ENCODE results near the gene CMSS1.

The CMSS1 gene

DNA sequence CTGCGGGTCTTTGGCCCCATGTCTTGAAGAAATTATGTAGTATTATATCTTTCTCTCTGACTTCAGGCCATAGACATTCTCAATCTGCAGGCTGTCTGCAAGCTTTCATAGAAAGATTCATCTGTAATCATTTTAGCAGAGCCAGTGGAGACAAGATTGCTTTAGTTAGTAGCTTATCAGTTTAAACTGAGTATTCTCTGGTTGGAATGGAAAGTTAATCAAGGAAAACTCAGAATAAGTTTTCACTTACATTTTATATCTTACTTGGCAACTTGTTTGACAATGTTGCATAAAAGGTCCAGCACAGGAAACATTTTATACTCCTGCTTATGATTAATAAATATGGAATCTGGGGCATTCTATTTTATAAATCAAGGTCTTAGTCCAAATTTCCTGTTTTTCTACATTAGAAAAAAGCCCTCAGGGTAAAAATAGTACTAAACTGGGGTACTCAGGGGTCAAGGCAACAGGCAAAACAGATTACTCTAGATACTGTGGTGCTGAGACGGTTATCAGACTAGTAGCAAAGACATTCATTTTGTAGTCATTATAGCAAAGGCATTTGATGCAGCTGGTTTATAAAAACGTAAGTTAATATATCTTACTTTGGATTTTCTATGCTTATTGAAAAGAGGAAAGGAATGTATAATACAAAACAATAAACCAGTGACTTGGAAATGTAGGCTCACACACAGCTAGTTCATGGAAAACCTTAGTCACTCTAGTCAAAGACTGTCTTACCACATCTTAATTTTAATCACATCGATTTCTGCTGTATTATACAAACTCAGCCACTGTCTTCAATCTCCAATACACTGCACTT is 341.9 kb downstream of the CMSS1 start:
- Histone ChIP-seq H3K4me3 (ENCODE audit: low read depth, low read length) (no peak overlapping the region), H3K27ac (ENCODE audit: low read depth, low read length) (no peak overlapping the region), H3K9ac (ENCODE audit: low read length) (no peak overlapping the region)

DNA sequence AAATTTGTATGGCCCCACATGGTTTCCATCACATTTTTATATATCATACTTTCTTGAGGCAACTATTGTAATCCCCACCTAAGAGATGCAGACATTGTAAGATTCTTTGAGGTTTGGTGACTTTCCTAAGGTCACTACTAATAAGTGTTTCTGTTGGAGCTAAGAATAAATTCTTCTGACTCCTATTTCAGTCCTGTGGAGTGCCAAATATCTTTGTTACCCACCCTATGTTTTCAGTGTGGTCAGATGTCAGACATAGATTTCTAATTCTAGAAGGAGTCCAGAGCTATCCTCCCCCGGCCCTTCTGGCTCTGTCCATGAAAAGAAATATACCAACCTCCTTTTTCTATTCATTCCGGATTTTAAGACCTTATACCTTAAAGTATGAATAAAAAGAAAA is 342.9 kb downstream of the CMSS1 start:
- Histone ChIP-seq H3K36me3 (ENCODE audit: control insufficient read depth, insufficient read depth, low read length) (0 out of 2 replicates have a peak, but pooled peaks cover 2% of the 10 kb centered on the region), H3K27ac (ENCODE audit: low read depth, low read length) (no peak overlapping the region), H3K9me3 (ENCODE audit: control insufficient read depth, insufficient read depth, low read depth, low read length) (peaks cover 3% of the 10 kb centered on the region), H3K4me3 (ENCODE audit: low read depth, low read length) (no peak overlapping the region), H3K9ac (ENCODE audit: low read length) (no peak overlapping the region), H3K4me1 (ENCODE audit: control insufficient read depth, insufficient read depth, low read length) (no peaks in the 10 kb centered on the region), H3K27me3 (ENCODE audit: control insufficient read depth, insufficient read depth, low read length) (no peaks in the 10 kb centered on the region)

More for the DNA sequence above, 341.9 kb downstream of the CMSS1 start:
- Histone ChIP-seq H3K4me1 (ENCODE audit: control insufficient read depth, insufficient read depth, low read length) (no peaks in the 10 kb centered on the region), H3K36me3 (ENCODE audit: control insufficient read depth, insufficient read depth, low read length) (0 out of 2 replicates have a peak, but pooled peaks cover 2% of the 10 kb centered on the region), H3K9me3 (ENCODE audit: control insufficient read depth, insufficient read depth, low read depth, low read length) (peaks cover 9% of the 10 kb centered on the region), H3K27me3 (ENCODE audit: control insufficient read depth, insufficient read depth, low read length) (no peaks in the 10 kb centered on the region)

GRCh38 chr3:100163787-100164186 is 346.1 kb downstream of the CMSS1 start:
- H3K27ac ChIP-seq (ENCODE audit: low read depth, low read length): no peak overlapping the region
- H3K27me3 ChIP-seq (ENCODE audit: control insufficient read depth, insufficient read depth, low read length): no peaks in the 10 kb centered on the region
- no peaks in the 10 kb centered on the region for H3K4me1 ChIP-seq (ENCODE audit: control insufficient read depth, insufficient read depth, low read length)
- 0 out of 2 replicates have a peak, but pooled peaks cover 7% of the 10 kb centered on the region for H3K36me3 ChIP-seq (ENCODE audit: control insufficient read depth, insufficient read depth, low read length)
- no peak overlapping the region for H3K9ac ChIP-seq (ENCODE audit: low read length)
- H3K4me3 ChIP-seq (ENCODE audit: low read depth, low read length): no peak overlapping the region
- H3K9me3 ChIP-seq (ENCODE audit: control insufficient read depth, insufficient read depth, low read depth, low read length): no peaks in the 10 kb centered on the region

DNA sequence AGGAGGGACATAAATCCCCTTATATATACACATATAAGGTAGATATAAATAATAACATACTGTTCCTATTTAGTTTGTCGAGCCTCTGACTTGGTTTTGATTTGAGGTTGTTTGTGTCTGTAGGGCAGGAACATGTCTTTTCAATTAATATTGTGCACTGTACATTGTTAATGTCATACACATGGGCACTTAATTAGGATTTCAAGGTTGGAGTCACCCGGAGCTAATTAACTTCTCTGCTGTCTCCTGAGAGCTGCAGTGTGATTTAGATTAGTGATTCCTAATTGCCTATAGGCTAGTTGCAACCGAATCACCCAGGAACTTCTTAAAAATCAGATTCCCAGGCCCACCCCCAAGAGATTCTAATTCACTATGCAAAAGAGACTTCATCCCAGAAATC is 347.1 kb downstream of the CMSS1 start:
- Histone ChIP-seq H3K9ac (ENCODE audit: low read length) (no peak overlapping the region), H3K9me3 (ENCODE audit: control insufficient read depth, insufficient read depth, low read depth, low read length) (no peaks in the 10 kb centered on the region), H3K4me1 (ENCODE audit: control insufficient read depth, insufficient read depth, low read length) (no peaks in the 10 kb centered on the region), H3K4me3 (ENCODE audit: low read depth, low read length) (no peak overlapping the region), H3K27me3 (ENCODE audit: control insufficient read depth, insufficient read depth, low read length) (no peaks in the 10 kb centered on the region), H3K36me3 (ENCODE audit: control insufficient read depth, insufficient read depth, low read length) (0 out of 2 replicates have a peak, but pooled peaks cover 7% of the 10 kb centered on the region), H3K27ac (ENCODE audit: low read depth, low read length) (no peak overlapping the region)

DNA sequence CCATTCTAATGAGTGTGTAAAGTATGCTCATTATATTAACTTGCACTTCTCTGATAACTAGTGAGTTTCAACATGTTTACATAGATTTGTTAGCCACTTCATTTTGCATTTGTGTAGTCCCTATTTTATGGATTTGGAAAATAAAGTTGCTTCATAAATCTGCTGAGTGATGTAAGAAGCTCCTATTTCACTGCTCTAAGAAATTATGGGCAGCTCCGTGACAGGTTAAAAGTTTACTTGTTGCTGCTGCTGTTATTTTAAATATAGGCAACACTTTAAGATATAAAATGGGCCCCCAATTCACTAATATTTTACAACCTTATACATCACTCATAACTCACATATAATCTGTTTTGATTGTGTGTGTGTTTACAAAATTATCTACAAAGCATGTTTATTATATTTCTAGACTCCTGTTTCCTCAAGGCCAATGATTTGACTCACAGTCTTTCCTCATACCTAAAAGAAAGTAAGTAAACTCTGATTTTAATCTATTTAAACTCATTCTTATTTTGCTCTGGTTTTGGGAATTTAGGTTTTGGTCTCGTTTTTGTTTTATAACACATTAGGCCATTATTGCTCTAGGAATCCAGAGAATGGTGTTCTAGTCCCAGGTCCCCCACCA is 348.4 kb downstream of the CMSS1 start:
- no peaks in the 10 kb centered on the region for H3K9me3 ChIP-seq (ENCODE audit: control insufficient read depth, insufficient read depth, low read depth, low read length)
- no peak overlapping the region for H3K4me3 ChIP-seq (ENCODE audit: low read depth, low read length)
- no peak overlapping the region for H3K9ac ChIP-seq (ENCODE audit: low read length)
- no peak overlapping the region for H3K27ac ChIP-seq (ENCODE audit: low read depth, low read length)
- H3K36me3 ChIP-seq (ENCODE audit: control insufficient read depth, insufficient read depth, low read length): 0 out of 2 replicates have a peak, but pooled peaks cover 5% of the 10 kb centered on the region
- H3K4me1 ChIP-seq (ENCODE audit: control insufficient read depth, insufficient read depth, low read length): no peaks in the 10 kb centered on the region
- H3K27me3 ChIP-seq (ENCODE audit: control insufficient read depth, insufficient read depth, low read length): no peaks in the 10 kb centered on the region

DNA sequence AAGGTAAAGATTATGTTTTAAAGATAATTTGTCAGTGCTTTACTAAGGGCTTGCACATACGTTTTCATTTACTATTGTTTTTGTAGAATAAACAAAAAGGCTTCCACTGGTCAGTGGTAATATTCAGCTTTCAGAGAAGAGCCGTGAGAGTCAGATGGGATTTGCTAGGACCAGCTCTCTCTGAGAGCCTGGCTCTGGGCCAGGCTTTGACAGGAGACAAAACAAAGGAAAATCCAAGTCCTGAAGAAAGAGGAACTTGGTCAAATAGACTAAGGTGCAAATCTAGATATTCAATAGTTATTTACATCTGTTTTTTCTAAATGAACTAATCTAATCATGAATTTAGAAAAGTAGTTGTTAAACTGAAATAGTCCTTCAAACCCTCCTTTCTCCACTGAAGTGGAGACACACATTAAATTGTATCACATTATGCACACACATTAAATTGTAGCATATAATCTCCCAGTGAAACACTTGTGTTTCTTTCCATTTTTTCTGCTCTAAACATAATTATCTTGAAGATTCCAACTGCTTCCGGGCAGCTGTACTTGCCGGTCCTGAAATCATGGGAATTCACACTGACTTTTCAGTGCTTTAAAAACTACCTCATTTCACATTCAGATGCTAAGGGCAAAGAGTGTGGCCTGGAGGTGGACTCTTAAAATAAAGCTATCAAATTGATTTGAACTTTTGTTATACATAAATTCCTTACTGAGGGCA is 351.7 kb downstream of the CMSS1 start:
- Histone ChIP-seq H3K4me3 (ENCODE audit: low read depth, low read length) (no peak overlapping the region), H3K9me3 (ENCODE audit: control insufficient read depth, insufficient read depth, low read depth, low read length) (no peaks in the 10 kb centered on the region), H3K9ac (ENCODE audit: low read length) (no peak overlapping the region), H3K27ac (ENCODE audit: low read depth, low read length) (no peak overlapping the region), H3K4me1 (ENCODE audit: control insufficient read depth, insufficient read depth, low read length) (no peaks in the 10 kb centered on the region), H3K36me3 (ENCODE audit: control insufficient read depth, insufficient read depth, low read length) (peaks cover 14% of the 10 kb centered on the region), H3K27me3 (ENCODE audit: control insufficient read depth, insufficient read depth, low read length) (no peaks in the 10 kb centered on the region)

DNA sequence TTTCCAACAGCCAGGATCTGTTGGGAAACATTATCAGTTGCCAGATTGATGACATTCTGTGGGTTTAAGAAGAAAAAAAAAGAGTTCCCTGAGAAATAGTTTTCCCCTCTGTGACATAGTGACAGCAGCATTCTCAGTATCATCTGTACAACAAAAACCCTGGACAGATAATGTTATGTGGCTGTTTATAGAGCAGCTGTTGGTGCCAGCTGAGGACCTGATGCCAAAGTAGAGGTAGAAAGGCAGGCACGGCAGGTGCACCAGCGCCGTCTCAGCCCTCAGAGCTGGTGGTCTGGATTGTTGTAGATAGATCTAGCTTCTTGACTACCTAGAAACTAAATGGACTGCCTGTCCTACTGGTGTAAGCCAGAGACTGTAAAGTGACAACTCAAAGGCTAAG is 352.8 kb downstream of the CMSS1 start:
- H3K36me3 ChIP-seq (ENCODE audit: control insufficient read depth, insufficient read depth, low read length): peaks cover 15% of the 10 kb centered on the region
- H3K9me3 ChIP-seq (ENCODE audit: control insufficient read depth, insufficient read depth, low read depth, low read length): no peaks in the 10 kb centered on the region
- no peak overlapping the region for H3K9ac ChIP-seq (ENCODE audit: low read length)
- no peaks in the 10 kb centered on the region for H3K27me3 ChIP-seq (ENCODE audit: control insufficient read depth, insufficient read depth, low read length)
- no peak overlapping the region for H3K4me3 ChIP-seq (ENCODE audit: low read depth, low read length)
- H3K27ac ChIP-seq (ENCODE audit: low read depth, low read length): no peak overlapping the region
- H3K4me1 ChIP-seq (ENCODE audit: control insufficient read depth, insufficient read depth, low read length): no peaks in the 10 kb centered on the region

- H3K9me3 ChIP-seq (ENCODE audit: control insufficient read depth, insufficient read depth, low read depth, low read length): no peaks in the 10 kb centered on the region
- peaks cover 23% of the 10 kb centered on the region for H3K36me3 ChIP-seq (ENCODE audit: control insufficient read depth, insufficient read depth, low read length)
These were observed 353.7 kb downstream of the CMSS1 start for GRCh38 chr3:100171211-100171914.

GRCh38 chr3:100173961-100174360 is 356.3 kb downstream of the CMSS1 start:
- Histone ChIP-seq H3K4me3 (ENCODE audit: low read depth, low read length) (no peak overlapping the region), H3K9me3 (ENCODE audit: control insufficient read depth, insufficient read depth, low read depth, low read length) (peaks cover 9% of the 10 kb centered on the region), H3K27me3 (ENCODE audit: control insufficient read depth, insufficient read depth, low read length) (no peaks in the 10 kb centered on the region), H3K36me3 (ENCODE audit: control insufficient read depth, insufficient read depth, low read length) (peaks cover 35% of the 10 kb centered on the region), H3K4me1 (ENCODE audit: control insufficient read depth, insufficient read depth, low read length) (no peaks in the 10 kb centered on the region), H3K9ac (ENCODE audit: low read length) (no peak overlapping the region), H3K27ac (ENCODE audit: low read depth, low read length) (no peak overlapping the region)

More at GRCh38 chr3:100171211-100171914, 353.7 kb downstream of the CMSS1 start:
- H3K4me3 ChIP-seq (ENCODE audit: low read depth, low read length): no peak overlapping the region
- H3K27ac ChIP-seq (ENCODE audit: low read depth, low read length): no peak overlapping the region
- H3K4me1 ChIP-seq (ENCODE audit: control insufficient read depth, insufficient read depth, low read length): no peaks in the 10 kb centered on the region
- H3K9ac ChIP-seq (ENCODE audit: low read length): no peak overlapping the region
- no peaks in the 10 kb centered on the region for H3K27me3 ChIP-seq (ENCODE audit: control insufficient read depth, insufficient read depth, low read length)

DNA sequence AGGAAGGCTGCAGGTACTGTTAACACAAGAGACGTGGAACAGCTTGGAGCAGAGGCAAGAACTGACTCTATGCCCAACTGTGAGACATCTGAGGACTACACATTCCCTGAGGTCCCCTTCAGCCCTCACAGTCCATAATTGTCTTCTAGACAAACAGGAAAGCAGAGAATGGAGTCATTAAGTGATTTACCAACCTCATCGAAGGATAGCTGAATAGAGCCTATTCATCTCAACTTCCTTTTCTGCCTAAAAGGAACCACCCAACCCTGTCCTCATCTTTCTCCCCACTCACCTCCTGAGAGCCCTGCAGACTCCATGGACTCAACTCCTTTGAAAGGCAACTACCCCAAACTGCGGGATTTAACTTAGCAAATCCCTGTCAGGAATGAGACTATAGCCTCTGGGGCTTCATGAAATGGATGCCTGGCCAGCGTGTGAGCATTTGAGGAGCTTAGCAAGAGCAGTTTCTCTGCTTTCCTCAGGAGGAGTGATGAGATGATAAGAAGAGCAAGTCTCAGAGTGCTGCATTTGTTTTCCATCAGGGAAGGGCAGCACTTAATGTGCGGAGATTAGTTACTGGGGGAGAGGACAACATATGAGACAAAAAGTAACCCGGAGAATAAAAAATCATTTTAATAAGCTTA is 358.1 kb downstream of the CMSS1 start:
- H3K4me3 ChIP-seq (ENCODE audit: low read depth, low read length): no peak overlapping the region
- peaks cover 27% of the 10 kb centered on the region for H3K9me3 ChIP-seq (ENCODE audit: control insufficient read depth, insufficient read depth, low read depth, low read length)
- H3K27ac ChIP-seq (ENCODE audit: low read depth, low read length): no peak overlapping the region
- H3K36me3 ChIP-seq (ENCODE audit: control insufficient read depth, insufficient read depth, low read length): peaks cover 44% of the 10 kb centered on the region
- H3K9ac ChIP-seq (ENCODE audit: low read length): no peak overlapping the region
- H3K27me3 ChIP-seq (ENCODE audit: control insufficient read depth, insufficient read depth, low read length): no peaks in the 10 kb centered on the region
- no peaks in the 10 kb centered on the region for H3K4me1 ChIP-seq (ENCODE audit: control insufficient read depth, insufficient read depth, low read length)

All from HUES6 (cell line).